HUES6 (cell line): ENCODE results near the gene OTOF.

Experiments
- H3K27ac ChIP-seq: 2 replicates; pipeline ENCODE4 v1.7.0; 2013; ENCODE audit warnings: low read depth, mild to moderate bottlenecking, low read length, inconsistent platforms
- H3K27me3 ChIP-seq: 2 replicates; pipeline ENCODE4 v1.6.1; 2013; ENCODE audit warnings: low read length; ENCODE audit not compliant: control insufficient read depth, insufficient read depth
- H3K36me3 ChIP-seq: 2 replicates; pipeline ENCODE4 v1.6.1; 2013; ENCODE audit warnings: low read length; ENCODE audit not compliant: control insufficient read depth, insufficient read depth
- H3K4me1 ChIP-seq: 2 replicates; pipeline ENCODE4 v1.6.1; 2013; ENCODE audit warnings: low read length; ENCODE audit not compliant: control insufficient read depth, insufficient read depth
- H3K4me3 ChIP-seq: 2 replicates; pipeline ENCODE4 v1.5.1; 2013; ENCODE audit warnings: low read depth, low read length
- H3K9ac ChIP-seq: one replicate; pipeline ENCODE4 v1.6.1; 2013; ENCODE audit warnings: mild to moderate bottlenecking, low read length
- H3K9me3 ChIP-seq: 2 replicates; pipeline ENCODE4 v1.6.1; 2013; ENCODE audit warnings: low read depth, low read length; ENCODE audit not compliant: control insufficient read depth, insufficient read depth

The OTOF gene

DNA sequence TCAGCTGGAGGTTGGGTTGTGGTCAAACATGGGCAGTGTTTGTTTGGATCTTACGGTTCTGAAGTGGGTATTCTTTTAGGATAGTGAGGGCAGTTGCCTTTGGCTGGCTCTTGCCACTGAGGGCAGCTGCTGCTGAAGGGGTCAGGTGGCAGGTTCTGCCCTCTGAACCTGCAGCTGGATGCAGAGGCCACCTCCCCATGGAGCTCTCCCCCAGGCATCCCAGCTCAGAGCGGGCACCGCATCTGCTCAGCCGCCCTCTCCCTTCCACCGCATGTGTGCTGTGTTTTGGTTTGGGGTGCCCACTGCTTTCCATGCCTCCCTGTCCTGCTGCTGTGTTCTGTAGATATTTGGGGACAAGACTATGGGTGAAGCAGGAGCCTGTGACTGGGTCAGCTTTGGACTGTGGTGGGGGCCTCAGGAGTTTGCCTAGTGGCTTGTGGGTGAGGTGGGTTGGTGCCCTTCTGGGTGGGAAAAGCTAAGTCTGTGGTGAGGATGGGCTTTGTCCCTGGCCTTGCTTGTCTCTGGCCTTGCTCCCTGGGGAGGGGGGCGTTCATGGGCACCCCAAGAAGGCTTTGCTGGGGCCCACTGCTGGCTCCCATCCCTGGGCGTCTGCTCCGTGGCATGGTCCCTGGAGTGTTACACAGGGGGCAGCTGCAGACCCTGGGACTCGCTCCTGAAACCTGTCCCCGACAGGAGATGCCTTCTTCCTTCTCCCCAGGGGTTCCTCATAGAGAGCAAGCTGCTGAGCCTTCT lies 28.5 kb downstream of the OTOF start:
- no peak overlapping the region for H3K9ac ChIP-seq
- H3K36me3 ChIP-seq, result no peaks in the 10 kb centered on the region
- H3K4me3 ChIP-seq, result no peak overlapping the region
- no peaks in the 10 kb centered on the region for H3K4me1 ChIP-seq
- no peak overlapping the region for H3K27ac ChIP-seq
- H3K27me3 ChIP-seq, result no peaks in the 10 kb centered on the region
- H3K9me3 ChIP-seq, result no peaks in the 10 kb centered on the region

DNA sequence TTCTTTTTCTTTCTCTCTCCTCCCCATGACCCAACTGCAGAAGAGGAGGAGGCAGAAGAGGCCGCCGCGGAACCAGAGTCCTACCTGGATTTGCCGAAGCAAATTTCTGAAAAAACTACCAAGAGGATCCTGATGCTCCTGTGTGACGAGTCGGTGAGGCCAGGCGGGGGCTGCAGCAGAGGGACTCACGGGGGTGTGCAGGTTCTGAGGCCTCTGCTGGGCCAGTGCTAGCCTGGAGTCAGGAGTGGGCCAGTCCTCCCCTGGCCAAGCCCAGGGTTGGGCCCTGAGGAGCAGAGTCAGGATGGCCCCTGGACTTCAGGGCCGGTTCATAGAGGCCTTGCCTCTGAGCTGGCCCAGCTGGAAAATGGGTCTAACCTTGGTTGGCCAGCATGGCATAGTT lies 29.3 kb downstream of the OTOF start:
- no peak overlapping the region for H3K9ac ChIP-seq
- H3K4me1 ChIP-seq, result no peaks in the 10 kb centered on the region
- H3K36me3 ChIP-seq, result no peaks in the 10 kb centered on the region
- no peaks in the 10 kb centered on the region for H3K27me3 ChIP-seq
- H3K4me3 ChIP-seq, result no peak overlapping the region
- H3K9me3 ChIP-seq, result no peaks in the 10 kb centered on the region
- H3K27ac ChIP-seq, result no peak overlapping the region

DNA sequence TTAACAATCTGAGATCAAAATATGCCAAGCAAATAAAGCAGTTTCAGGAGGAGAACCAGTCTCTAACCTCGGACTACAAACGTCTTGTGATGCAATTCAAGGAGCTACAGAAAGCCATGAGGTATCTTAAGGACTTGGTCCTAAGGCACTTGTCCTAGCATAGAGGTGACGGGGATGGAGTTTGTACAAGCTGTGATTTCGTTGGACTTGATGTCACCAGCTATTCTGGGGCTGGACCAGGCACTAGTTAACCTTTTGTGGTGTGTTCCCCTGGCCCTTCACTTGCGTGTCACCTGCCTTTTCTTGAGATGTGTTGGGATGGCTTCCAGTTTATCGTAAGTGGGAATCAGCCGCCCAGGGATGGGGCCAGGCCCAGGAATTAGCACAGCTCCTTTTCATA lies 33.7 kb downstream of the OTOF start:
- Histone ChIP-seq H3K36me3 (no peaks in the 10 kb centered on the region), H3K9me3 (no peaks in the 10 kb centered on the region), H3K9ac (no peak overlapping the region), H3K4me1 (no peaks in the 10 kb centered on the region), H3K27ac (no peak overlapping the region), H3K4me3 (no peak overlapping the region), H3K27me3 (no peaks in the 10 kb centered on the region)

DNA sequence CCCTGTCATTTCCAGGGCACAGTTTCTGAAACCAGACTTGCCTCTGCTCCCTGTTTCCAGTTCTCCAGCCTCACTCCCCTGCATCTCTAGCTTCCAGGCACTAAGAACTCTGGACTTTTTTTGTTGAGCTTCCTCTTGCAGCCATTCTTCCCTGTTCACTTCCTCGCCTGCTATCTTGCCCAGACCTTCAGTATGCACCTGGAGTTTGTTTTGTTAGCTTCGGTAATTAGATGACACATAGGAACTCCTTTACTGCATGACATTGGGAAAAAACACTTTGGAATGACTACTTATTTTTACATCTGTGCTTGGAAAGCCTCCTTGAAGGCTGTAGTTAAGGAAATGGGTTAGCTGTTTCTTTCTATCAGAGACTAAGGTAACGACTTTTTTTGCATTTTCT lies 35.2 kb downstream of the OTOF start:
- H3K4me1 ChIP-seq, result peaks cover 5% of the 10 kb centered on the region; the same call in 1 of the 2 replicates
- H3K9ac ChIP-seq, result no peak overlapping the region
- H3K36me3 ChIP-seq, result no peaks in the 10 kb centered on the region
- H3K27me3 ChIP-seq, result no peaks in the 10 kb centered on the region
- H3K27ac ChIP-seq, result no peak overlapping the region
- no peaks in the 10 kb centered on the region for H3K9me3 ChIP-seq
- no peak overlapping the region for H3K4me3 ChIP-seq

DNA sequence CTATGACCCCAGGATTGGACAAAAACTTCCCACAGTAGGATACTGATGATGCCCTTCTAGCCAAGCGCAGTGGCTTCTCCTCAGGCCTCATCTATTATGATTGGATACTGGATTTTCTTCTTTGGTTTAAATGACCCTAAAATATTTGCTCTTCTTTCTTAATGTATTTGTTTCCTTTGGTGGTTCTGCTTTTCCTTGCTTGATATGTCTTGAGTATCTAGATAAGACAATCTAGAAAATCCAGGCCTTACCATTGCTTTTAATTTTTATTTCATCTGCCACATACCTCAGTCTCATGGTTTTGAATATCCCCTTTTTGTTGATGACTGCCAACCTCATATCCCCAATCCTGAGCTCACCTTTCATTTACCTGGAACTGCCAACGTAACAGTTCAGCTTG lies 35.6 kb downstream of the OTOF start:
- H3K4me1 ChIP-seq, result peaks cover 5% of the 10 kb centered on the region; the same call in 1 of the 2 replicates
- no peak overlapping the region for H3K4me3 ChIP-seq
- H3K27me3 ChIP-seq, result no peaks in the 10 kb centered on the region
- no peak overlapping the region for H3K27ac ChIP-seq
- H3K9me3 ChIP-seq, result no peaks in the 10 kb centered on the region
- no peak overlapping the region for H3K9ac ChIP-seq
- H3K36me3 ChIP-seq, result no peaks in the 10 kb centered on the region

DNA sequence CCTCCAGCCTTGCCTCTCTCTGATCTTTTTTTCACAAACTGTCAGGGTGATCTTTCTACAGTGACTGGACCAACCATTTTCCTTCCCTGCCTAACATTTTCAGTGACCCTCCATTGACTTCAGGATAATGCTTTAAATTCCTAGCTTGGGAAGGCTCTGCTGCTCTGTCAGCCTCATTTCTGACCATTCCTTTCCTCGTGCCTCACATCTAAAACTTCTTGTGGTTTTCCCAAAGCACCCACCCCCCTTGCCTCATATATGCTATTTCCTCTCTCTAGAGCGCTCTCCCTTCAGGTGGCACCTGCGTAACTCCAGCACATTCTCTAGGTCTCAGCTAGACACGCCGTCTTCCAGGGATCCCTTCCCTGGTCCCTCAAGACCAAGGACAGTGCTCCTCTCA lies 39.0 kb downstream of the OTOF start:
- Histone ChIP-seq H3K9me3 (no peaks in the 10 kb centered on the region), H3K4me1 (peaks cover 5% of the 10 kb centered on the region; the same call in 1 of the 2 replicates), H3K27ac (no peak overlapping the region), H3K36me3 (no peaks in the 10 kb centered on the region), H3K27me3 (no peaks in the 10 kb centered on the region), H3K9ac (no peak overlapping the region), H3K4me3 (no peak overlapping the region)

DNA sequence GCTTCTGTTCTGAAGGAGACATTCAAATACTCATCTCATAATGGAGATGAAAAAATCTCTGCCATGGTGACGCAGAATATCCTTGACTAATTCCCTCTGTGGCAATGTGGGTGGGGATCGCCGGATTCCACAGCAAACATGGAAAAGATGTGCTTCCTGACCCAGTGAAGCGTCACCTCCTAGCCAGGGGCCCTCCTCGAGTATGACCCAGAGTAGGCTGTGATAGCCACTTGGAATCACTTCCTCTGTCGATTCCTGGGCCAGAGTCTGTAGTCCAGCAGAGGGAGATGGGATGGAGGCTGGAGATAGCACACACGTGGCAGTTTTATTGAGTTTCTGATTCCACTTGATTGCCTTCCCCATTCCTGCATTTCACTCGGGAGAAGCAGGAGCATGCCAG lies 39.4 kb downstream of the OTOF start:
- Histone ChIP-seq H3K27ac (no peak overlapping the region), H3K4me3 (no peak overlapping the region), H3K36me3 (no peaks in the 10 kb centered on the region), H3K4me1 (peaks cover 5% of the 10 kb centered on the region; the same call in 1 of the 2 replicates), H3K27me3 (no peaks in the 10 kb centered on the region), H3K9me3 (no peaks in the 10 kb centered on the region), H3K9ac (no peak overlapping the region)

DNA sequence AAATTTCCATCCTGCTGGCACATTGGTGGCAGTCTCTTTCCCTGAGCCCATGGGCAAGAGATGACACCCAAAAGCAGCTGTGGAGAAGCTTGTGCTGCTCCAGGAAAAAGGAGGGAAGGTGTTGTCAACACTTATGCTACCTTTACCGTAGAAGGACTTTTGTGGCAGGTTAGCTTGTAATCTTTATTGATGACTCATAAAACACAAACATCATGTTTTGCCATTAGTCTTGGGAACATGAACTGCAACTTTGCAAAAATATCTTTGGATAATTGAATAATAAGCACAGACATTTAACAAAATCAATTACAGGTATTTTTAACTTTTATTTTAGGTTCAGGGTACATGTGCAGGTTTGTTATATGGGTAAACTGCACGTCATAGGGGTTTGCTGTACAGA lies 42.8 kb downstream of the OTOF start:
- Histone ChIP-seq H3K4me1 (peaks cover 5% of the 10 kb centered on the region; the same call in 1 of the 2 replicates), H3K9ac (no peak overlapping the region), H3K27me3 (no peaks in the 10 kb centered on the region), H3K36me3 (no peaks in the 10 kb centered on the region), H3K4me3 (no peak overlapping the region), H3K9me3 (no peaks in the 10 kb centered on the region), H3K27ac (no peak overlapping the region)

DNA sequence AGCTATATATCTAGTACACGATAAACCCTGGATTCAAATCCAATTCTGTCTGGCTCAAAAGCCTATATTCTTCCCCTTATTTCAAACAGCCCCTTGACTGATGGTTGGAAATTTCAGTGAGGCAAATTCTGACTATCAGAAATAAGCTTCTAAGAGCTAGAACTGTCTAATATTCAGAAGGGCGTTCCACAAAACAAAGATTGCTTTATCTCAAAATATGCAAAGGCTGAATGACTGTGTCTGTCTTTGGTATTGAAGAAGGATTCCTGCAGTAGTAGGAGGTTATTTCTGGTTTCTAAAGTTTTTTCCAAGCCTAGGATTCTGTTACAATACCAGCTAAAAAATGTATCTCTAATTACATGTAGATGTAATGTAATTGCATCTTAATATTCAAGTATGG lies 45.1 kb downstream of the OTOF start:
- Histone ChIP-seq H3K27me3 (no peaks in the 10 kb centered on the region), H3K4me1 (no peaks in the 10 kb centered on the region), H3K36me3 (no peaks in the 10 kb centered on the region), H3K27ac (no peak overlapping the region), H3K9ac (no peak overlapping the region), H3K4me3 (no peak overlapping the region), H3K9me3 (no peaks in the 10 kb centered on the region)

DNA sequence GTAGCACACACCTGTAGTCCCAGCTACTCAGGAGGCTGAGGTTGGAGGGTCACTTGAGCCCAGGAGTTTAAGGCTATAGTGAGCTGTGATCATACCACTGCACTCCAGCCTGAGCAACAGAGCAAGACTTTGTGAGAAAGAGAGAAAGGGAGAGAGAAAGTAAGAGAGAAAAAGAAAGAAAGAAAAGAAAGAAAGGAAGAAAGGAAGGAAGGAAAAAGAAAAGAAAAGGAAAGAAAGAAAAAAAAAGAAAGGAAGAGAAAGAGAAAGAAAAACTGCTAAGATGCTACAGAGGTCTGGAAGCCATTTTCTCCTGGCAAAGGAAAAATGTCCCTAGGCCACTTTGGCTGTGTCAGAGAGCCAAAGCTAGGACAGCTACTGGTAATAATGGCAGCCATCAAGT lies 45.6 kb downstream of the OTOF start:
- H3K9ac ChIP-seq, result no peak overlapping the region
- no peak overlapping the region for H3K27ac ChIP-seq
- no peak overlapping the region for H3K4me3 ChIP-seq
- H3K27me3 ChIP-seq, result no peaks in the 10 kb centered on the region
- no peaks in the 10 kb centered on the region for H3K9me3 ChIP-seq
- no peaks in the 10 kb centered on the region for H3K36me3 ChIP-seq
- no peaks in the 10 kb centered on the region for H3K4me1 ChIP-seq

DNA sequence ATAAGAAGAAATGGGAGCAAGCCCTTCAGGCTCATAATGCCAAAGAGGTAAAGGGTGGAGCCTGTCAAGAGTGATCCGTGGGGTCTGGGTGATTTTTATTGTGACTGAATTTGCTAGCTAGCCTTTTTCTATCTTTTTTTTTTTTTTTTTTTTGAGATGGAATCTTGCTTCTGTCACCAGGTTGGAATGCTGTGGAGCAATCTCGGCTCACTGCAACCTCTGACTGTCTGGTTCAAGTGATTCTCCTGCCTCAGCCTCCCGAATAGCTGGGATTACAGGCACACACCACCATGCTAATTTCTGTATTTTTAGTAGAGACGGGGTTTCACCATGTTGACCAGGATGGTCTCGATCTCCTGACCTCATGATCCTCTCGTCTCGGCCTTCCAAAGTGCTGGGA lies 47.1 kb downstream of the OTOF start:
- Histone ChIP-seq H3K4me1 (no peaks in the 10 kb centered on the region), H3K4me3 (no peak overlapping the region), H3K36me3 (no peaks in the 10 kb centered on the region), H3K27me3 (no peaks in the 10 kb centered on the region), H3K9ac (no peak overlapping the region), H3K27ac (no peak overlapping the region), H3K9me3 (no peaks in the 10 kb centered on the region)
